Measurements from ENCODE around the gene NRL. TPM values are rescaled to one million over a fixed set of nuclear protein-coding genes. Genes with fewer than 3 reads are reported as not detected.

Gene NRL
- total and polyA plus RNA-seq, 2 donors (not counting 1 experiment from before 2014, with no cell fraction given) = 0.45 to 0.99 TPM

DNA sequence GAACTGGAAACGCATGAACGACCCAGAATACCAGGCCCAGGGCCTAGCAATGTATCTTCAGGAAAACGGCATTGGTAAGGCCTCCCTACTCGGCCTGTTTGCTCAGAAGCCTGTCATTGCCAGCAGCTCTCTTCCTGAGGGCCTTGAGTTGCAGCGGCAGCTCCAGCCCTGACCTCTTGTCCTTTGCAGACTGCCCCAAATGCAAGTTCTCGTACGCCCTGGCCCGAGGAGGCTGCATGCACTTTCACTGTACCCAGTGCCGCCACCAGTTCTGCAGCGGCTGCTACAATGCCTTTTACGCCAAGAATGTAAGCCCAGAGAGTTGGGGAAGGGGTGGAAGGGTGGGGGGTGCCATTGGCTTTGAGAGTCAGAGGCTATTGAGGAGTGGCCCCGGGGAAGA is 42.6 kb upstream of the NRL start:
- TF ChIP-seq EZH2 (IDR thresholded peaks at IDR 0.05; ENCODE audit: low read length, missing control alignments) = no peak
- TF ChIP-seq CTCF (conservative IDR thresholded peaks at IDR 0.05 in 1 of 2, IDR thresholded peaks at IDR 0.05 in 1 of 2; ENCODE audit: low read depth in 1 of 2, low read length in 2 of 2) = no peak
- H3K79me2 ChIP-seq (ENCODE audit: control insufficient read depth, insufficient read depth, low read length) = peaks cover 12% of the 10 kb centered on the region
- H3K9ac ChIP-seq (ENCODE audit: insufficient read depth, low read length) = no peak overlapping the region
- no peak overlapping the region for H2AFZ ChIP-seq (ENCODE audit: low read length)
- no peak overlapping the region for H3K4me3 ChIP-seq (replicated peaks in 1 of 4; ENCODE audit: control extremely low read depth in 1 of 4, insufficient read depth in 1 of 4, low read depth in 3 of 4, low read length in 4 of 4)
- no peaks in the 10 kb centered on the region for H3K27me3 ChIP-seq (ENCODE audit: control insufficient read depth, insufficient read depth, low read length)
- H3K27ac ChIP-seq (ENCODE audit: insufficient read depth, low read length) = no peak overlapping the region
- DNase-seq (ENCODE audit: low read depth in 2 of 2) = no peak
- peaks cover 9% of the 10 kb centered on the region for H3K4me1 ChIP-seq (ENCODE audit: control insufficient read depth, extremely low read depth, insufficient read depth, low read length)
- peaks cover 19% of the 10 kb centered on the region for H3K36me3 ChIP-seq (ENCODE audit: control insufficient read depth, insufficient read depth, low read length)
- H4K20me1 ChIP-seq (ENCODE audit: control insufficient read depth, extremely low read depth, insufficient read depth, low read length) = no peaks in the 10 kb centered on the region
- no peak overlapping the region for H3K4me2 ChIP-seq (ENCODE audit: extremely low read depth, insufficient read depth, low read length)
- no peaks in the 10 kb centered on the region for H3K9me3 ChIP-seq (ENCODE audit: control insufficient read depth, insufficient read depth, low read depth, low read length)

DNA sequence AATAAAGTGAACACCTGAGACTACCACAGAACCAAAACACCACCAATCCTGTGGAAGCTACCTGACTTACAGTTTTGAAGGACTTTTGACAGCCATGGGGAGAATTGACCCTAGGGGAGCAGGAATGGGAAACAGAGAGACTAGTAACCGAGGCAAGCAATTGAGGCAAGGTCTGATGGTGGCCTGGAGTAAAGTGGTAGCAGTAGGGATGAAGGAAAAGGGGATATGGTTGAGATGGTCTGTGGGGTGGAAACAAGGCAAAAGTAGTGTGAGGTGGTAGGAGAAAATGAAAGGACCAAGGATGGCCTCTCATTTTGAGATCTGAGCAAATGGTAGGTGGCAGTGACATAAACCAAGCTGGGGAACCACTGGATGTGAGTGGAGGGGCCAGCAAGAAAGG is 42.1 kb upstream of the NRL start:
- Histone ChIP-seq H3K36me3 (ENCODE audit: control insufficient read depth, insufficient read depth, low read length) (peaks cover 20% of the 10 kb centered on the region), H4K20me1 (ENCODE audit: control insufficient read depth, extremely low read depth, insufficient read depth, low read length) (no peaks in the 10 kb centered on the region), H3K4me1 (ENCODE audit: control insufficient read depth, extremely low read depth, insufficient read depth, low read length) (peaks cover 6% of the 10 kb centered on the region), H3K27me3 (ENCODE audit: control insufficient read depth, insufficient read depth, low read length) (no peaks in the 10 kb centered on the region), H3K9me3 (ENCODE audit: control insufficient read depth, insufficient read depth, low read depth, low read length) (no peaks in the 10 kb centered on the region), H3K4me3 (replicated peaks in 1 of 4; ENCODE audit: control extremely low read depth in 1 of 4, insufficient read depth in 1 of 4, low read depth in 3 of 4, low read length in 4 of 4) (no peak overlapping the region), H3K79me2 (ENCODE audit: control insufficient read depth, insufficient read depth, low read length) (peaks cover 7% of the 10 kb centered on the region), H3K4me2 (ENCODE audit: extremely low read depth, insufficient read depth, low read length) (no peak overlapping the region), H3K9ac (ENCODE audit: insufficient read depth, low read length) (no peak overlapping the region), H3K27ac (ENCODE audit: insufficient read depth, low read length) (no peak overlapping the region), H2AFZ (ENCODE audit: low read length) (no peak overlapping the region)
- TF ChIP-seq CTCF (conservative IDR thresholded peaks at IDR 0.05 in 1 of 2, IDR thresholded peaks at IDR 0.05 in 1 of 2; ENCODE audit: low read depth in 1 of 2, low read length in 2 of 2) = no peak
- no peak for TF ChIP-seq EZH2 (IDR thresholded peaks at IDR 0.05; ENCODE audit: low read length, missing control alignments)
- DNase-seq (ENCODE audit: low read depth in 2 of 2) = no peak

DNA sequence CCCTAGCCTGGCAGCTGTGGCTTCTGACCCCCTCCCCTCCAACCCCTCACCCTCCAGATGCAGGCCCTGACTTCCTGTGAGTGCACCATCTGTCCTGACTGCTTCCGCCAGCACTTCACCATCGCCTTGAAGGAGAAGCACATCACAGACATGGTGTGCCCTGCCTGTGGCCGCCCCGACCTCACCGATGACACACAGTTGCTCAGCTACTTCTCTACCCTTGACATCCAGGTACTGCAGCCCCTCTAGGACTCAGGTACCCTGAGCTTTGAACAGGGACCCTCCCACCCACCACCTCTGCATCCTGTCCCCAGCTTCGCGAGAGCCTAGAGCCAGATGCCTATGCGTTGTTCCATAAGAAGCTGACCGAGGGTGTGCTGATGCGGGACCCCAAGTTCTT is 40.4 kb upstream of the NRL start:
- H2AFZ ChIP-seq (ENCODE audit: low read length) = no peak overlapping the region
- H3K4me1 ChIP-seq (ENCODE audit: control insufficient read depth, extremely low read depth, insufficient read depth, low read length) = no peaks in the 10 kb centered on the region
- peaks cover 28% of the 10 kb centered on the region for H3K36me3 ChIP-seq (ENCODE audit: control insufficient read depth, insufficient read depth, low read length)
- H3K27me3 ChIP-seq (ENCODE audit: control insufficient read depth, insufficient read depth, low read length) = no peaks in the 10 kb centered on the region
- no peak for TF ChIP-seq EZH2 (IDR thresholded peaks at IDR 0.05; ENCODE audit: low read length, missing control alignments)
- no peak for TF ChIP-seq CTCF (conservative IDR thresholded peaks at IDR 0.05 in 1 of 2, IDR thresholded peaks at IDR 0.05 in 1 of 2; ENCODE audit: low read depth in 1 of 2, low read length in 2 of 2)
- H3K9ac ChIP-seq (ENCODE audit: insufficient read depth, low read length) = no peak overlapping the region
- no peak overlapping the region for H3K4me3 ChIP-seq (replicated peaks in 1 of 4; ENCODE audit: control extremely low read depth in 1 of 4, insufficient read depth in 1 of 4, low read depth in 3 of 4, low read length in 4 of 4)
- H3K27ac ChIP-seq (ENCODE audit: insufficient read depth, low read length) = no peak overlapping the region
- H4K20me1 ChIP-seq (ENCODE audit: control insufficient read depth, extremely low read depth, insufficient read depth, low read length) = no peaks in the 10 kb centered on the region
- H3K9me3 ChIP-seq (ENCODE audit: control insufficient read depth, insufficient read depth, low read depth, low read length) = no peaks in the 10 kb centered on the region
- no peak for DNase-seq (ENCODE audit: low read depth in 2 of 2)
- no peak overlapping the region for H3K4me2 ChIP-seq (ENCODE audit: extremely low read depth, insufficient read depth, low read length)
- no peaks in the 10 kb centered on the region for H3K79me2 ChIP-seq (ENCODE audit: control insufficient read depth, insufficient read depth, low read length)

Measured in fibroblast of lung (primary cell).